PFSK-1 (cell line): ENCODE measurements around the gene PNMA8B.

ENCODE experiments used
- POLR2AphosphoS5 ChIP-seq: IDR thresholded peaks from 2 replicates; pipeline ENCODE4 v1.6.1; 2012; ENCODE audit warnings: low read depth, mild to moderate bottlenecking, control low read depth, low read length, moderate library complexity
- REST ChIP-seq, 2 experiments: IDR thresholded peaks; 2 replicates each; pipeline versions ENCODE4 v1.6.1 to v1.8.0; 2011 to 2012; ENCODE audit warnings: low read depth in 2 of 2, low read length in 2 of 2, control low read depth in 1 of 2, inconsistent platforms in 1 of 2, mild to moderate bottlenecking in 1 of 2, moderate library complexity in 1 of 2; ENCODE audit not compliant: insufficient read depth in 1 of 2

- no peak for TF ChIP-seq POLR2AphosphoS5
- no peak for TF ChIP-seq REST (IDR thresholded peaks at IDR 0.05; ENCODE audit: insufficient read depth in 1 of 2, low read depth in 2 of 2, low read length in 2 of 2)
Observed at GRCh38 chr19:46542428-46543230, 47.0 kb upstream of the PNMA8B start.
